Esophagus muscularis mucosa (tissue), 4 donors: ENCODE data around the gene DGKB. TPM values are rescaled to one million over a fixed set of nuclear protein-coding genes. Genes with fewer than 3 reads are reported as not detected.

Experiments
- DNase-seq: peaks from one replicate; pipeline ENCODE4 v3.0.0-alpha.2; 2017; ENCODE audit errors: extremely low spot score
- H3K27ac ChIP-seq, 4 donors: fragments of 200-600 bp; sonication (generic); replicated peaks in 1 of 4; 1 replicate in 3 of 4; 2 replicates in 1 of 4; pipeline ENCODE4 v1.5.1; 2016 to 2019; ENCODE audit warnings: mild to moderate bottlenecking in 1 of 4
- H3K27me3 ChIP-seq, 4 donors: fragments of 200-600 bp; sonication (generic); one replicate each; pipeline versions ENCODE4 v1.5.1 to v1.6.0; 2016 to 2019
- H3K36me3 ChIP-seq, 4 donors: fragments of 200-600 bp; sonication (generic); one replicate each; pipeline ENCODE4 v1.5.1; 2016 to 2019
- H3K4me1 ChIP-seq, 4 donors: fragments of 200-600 bp; sonication (generic); one replicate each; pipeline ENCODE4 v1.5.1; 2016 to 2019
- H3K4me3 ChIP-seq, 4 donors: fragments of 200-600 bp; sonication (generic); 1 replicate in 2 of 4; 2 replicates in 2 of 4; pipeline ENCODE4 v1.5.1; 2016 to 2019; ENCODE audit warnings: mild to moderate bottlenecking in 4 of 4, moderate library complexity in 1 of 4
- H3K9me3 ChIP-seq, 4 donors: fragments of 200-600 bp; sonication (generic); 1 replicate in 3 of 4; 2 replicates in 1 of 4; pipeline ENCODE4 v1.5.1; 2016 to 2019
- EP300 ChIP-seq: sonication (generic); formaldehyde crosslinking; IDR thresholded peaks from one replicate; pipeline ENCODE4 v1.6.1; 2017; ENCODE audit warnings: antibody characterized with exemption
- POLR2A ChIP-seq: fragments of 450-650 bp; IDR thresholded peaks from one replicate; pipeline ENCODE4 v1.6.1; 2017; ENCODE audit warnings: antibody characterized with exemption, moderate library complexity, mild to moderate bottlenecking, low read depth
- POLR2AphosphoS5 ChIP-seq, 2 donors: sonication (generic); formaldehyde crosslinking; IDR thresholded peaks; one replicate each; pipeline ENCODE4 v1.6.1; 2017; ENCODE audit warnings: antibody characterized with exemption in 2 of 2
- WGBS: methylation state at CpG from one replicate; pipeline ENCODE4 v1.1.5; 2018; 5-methylcytosine and 5-hydroxymethylcytosine counted together
- intact Hi-C: fragments of 100-400 bp; cut with DNase I; formaldehyde crosslinking; loops from one replicate; pipeline ENCODE4 v1.15.1; 2023
- total RNA-seq, 4 donors: library from RNA; depleted of rRNA; stranded (reverse); fragments of >200 nt; gene quantifications; one replicate each; pipeline versions ENCODE4 v1.1.0 to v1.2.1, GENCODE V29; 2016
- TF ChIP-seq, protein P1 (sequence below), 3 experiments: fragments of 200-600 bp in 2 of 3; fragments of 450-650 bp in 1 of 3; sonication (generic) in 2 of 3; IDR thresholded peaks; one replicate each; pipeline ENCODE4 v1.5.1; 2017 to 2019; ENCODE audit warnings: antibody characterized with exemption in 3 of 3, mild to moderate bottlenecking in 2 of 3, moderate library complexity in 1 of 3

The DGKB gene
- total RNA-seq, 4 donors from 2014 or later = 10.4 to 18.5 (median 16.0) TPM

DNA sequence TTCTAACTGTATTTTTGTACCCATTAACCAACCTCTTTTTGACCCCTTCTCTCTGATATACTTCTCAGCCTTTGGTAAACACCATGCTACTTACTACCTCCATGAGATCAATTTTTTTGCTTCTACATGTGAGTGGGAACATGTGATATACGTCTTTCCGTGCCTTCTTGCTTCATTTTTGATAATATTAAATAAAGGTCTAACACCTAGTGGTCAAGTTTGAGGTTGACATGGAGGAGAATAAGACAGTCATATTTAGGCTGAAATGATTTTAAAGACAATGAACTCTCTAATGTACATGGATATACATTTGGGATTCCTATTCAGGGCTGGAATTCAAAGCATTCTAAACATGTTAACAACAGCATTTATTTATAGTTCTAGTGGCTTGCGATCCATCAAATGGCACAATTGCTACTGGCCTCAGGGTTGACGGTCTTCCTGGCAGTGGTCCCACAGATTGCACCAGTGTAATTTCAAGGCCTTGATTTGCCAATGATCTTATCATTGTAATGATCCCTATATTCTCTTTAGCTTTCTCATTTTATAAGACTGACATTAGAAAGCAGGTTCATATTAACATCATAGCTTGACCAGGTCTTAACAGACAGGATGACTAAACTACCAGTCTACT, 597.2 kb downstream of the DGKB start:
- 78% methylated on average over 4 of the region's 4 CpGs for WGBS
- intact Hi-C loops = no loop called here
- Histone ChIP-seq H3K4me1 (no peaks in the 10 kb centered on the region), H3K4me3 (no peak overlapping the region), H3K9me3 (no peaks in the 10 kb centered on the region), H3K27ac (no peak overlapping the region), H3K27me3 (no peaks in the 10 kb centered on the region), H3K36me3 (no peaks in the 10 kb centered on the region)
- no peak for DNase-seq
- TF ChIP-seq, protein P1, sequence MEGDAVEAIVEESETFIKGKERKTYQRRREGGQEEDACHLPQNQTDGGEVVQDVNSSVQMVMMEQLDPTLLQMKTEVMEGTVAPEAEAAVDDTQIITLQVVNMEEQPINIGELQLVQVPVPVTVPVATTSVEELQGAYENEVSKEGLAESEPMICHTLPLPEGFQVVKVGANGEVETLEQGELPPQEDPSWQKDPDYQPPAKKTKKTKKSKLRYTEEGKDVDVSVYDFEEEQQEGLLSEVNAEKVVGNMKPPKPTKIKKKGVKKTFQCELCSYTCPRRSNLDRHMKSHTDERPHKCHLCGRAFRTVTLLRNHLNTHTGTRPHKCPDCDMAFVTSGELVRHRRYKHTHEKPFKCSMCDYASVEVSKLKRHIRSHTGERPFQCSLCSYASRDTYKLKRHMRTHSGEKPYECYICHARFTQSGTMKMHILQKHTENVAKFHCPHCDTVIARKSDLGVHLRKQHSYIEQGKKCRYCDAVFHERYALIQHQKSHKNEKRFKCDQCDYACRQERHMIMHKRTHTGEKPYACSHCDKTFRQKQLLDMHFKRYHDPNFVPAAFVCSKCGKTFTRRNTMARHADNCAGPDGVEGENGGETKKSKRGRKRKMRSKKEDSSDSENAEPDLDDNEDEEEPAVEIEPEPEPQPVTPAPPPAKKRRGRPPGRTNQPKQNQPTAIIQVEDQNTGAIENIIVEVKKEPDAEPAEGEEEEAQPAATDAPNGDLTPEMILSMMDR (IDR thresholded peaks at IDR 0.05) = no peak
- TF ChIP-seq POLR2A (no peak), POLR2AphosphoS5 (IDR thresholded peaks at IDR 0.05) (no peak), EP300 (no peak)

DNA sequence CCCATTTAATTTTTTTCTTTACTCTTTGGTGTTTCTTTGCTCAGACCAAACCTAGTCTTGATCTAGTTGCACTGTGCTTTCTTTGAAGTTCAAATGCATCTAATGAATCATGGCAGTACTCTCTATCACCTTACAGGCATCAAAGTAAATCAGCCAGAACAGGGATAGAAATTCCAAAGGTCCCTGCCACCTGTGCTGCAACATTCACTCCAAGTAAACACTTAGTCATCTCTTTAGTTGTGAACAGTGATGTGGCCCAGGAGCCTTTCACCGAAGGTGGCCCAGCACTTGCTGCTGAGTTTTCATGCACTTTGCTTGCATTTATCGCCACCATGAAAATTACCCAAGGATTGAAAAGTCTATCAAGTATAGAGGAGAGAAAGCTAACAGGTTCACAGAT, 599.0 kb downstream of the DGKB start:
- H3K27ac ChIP-seq = no peak overlapping the region
- H3K9me3 ChIP-seq = no peaks in the 10 kb centered on the region
- no peaks in the 10 kb centered on the region for H3K27me3 ChIP-seq
- H3K4me3 ChIP-seq = no peak overlapping the region
- no peak for TF ChIP-seq EP300
- no peak for TF ChIP-seq POLR2A
- no peak for TF ChIP-seq POLR2AphosphoS5 (IDR thresholded peaks at IDR 0.05)
- TF ChIP-seq, protein P1 (IDR thresholded peaks at IDR 0.05) = no peak
- 92% methylated on average over 2 of the region's 2 CpGs for WGBS
- intact Hi-C loops = no loop called here
- no peak for DNase-seq
- no peaks in the 10 kb centered on the region for H3K4me1 ChIP-seq
- H3K36me3 ChIP-seq = no peaks in the 10 kb centered on the region

DNA sequence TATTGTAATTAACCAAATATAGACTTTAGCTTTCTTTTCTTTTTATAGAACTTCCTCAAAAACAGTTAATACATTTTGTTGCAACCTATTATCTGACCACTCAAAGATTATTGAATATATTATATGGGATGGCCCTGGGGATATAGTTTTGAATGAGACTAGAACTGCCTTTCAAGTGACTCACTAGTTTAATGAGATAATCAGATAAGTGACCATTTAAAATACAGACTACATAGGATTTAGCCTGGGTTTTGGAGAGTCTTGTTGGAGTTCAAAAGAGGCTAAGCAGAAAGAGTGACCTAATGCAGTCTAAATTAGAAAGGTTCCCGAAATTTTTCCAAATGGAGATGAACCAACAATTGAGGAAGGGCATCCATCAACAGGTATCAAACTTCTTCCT, 607.9 kb downstream of the DGKB start:
- no peak for DNase-seq
- Histone ChIP-seq H3K4me3 (no peak overlapping the region), H3K36me3 (no peaks in the 10 kb centered on the region), H3K27ac (no peak overlapping the region), H3K4me1 (no peaks in the 10 kb centered on the region), H3K9me3 (no peaks in the 10 kb centered on the region), H3K27me3 (no peaks in the 10 kb centered on the region)
- 82% methylated on average over 1 of the region's 1 CpG for WGBS
- no peak for TF ChIP-seq EP300
- TF ChIP-seq POLR2AphosphoS5 (IDR thresholded peaks at IDR 0.05) = no peak
- no peak for TF ChIP-seq POLR2A
- TF ChIP-seq, protein P1 (IDR thresholded peaks at IDR 0.05) = no peak
- intact Hi-C loops = no loop called here

DNA sequence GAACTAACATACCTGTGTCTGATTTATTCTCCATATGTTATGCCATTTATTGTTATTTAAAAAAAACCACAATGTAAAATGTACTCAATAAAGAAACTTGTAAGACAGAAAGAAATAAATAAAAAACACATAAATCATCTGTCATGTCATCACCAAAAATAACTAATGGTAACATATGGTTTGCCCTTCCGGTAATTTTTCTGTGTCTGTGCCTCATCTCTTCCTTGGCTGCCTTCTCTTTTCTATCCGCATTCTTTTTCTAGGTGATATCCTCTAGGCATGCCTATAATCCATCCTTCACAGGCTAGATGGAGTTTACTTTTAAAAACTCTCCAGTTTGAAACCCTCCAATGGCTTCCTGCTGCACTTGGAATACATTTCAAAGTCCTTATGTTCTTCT, 609.1 kb downstream of the DGKB start:
- TF ChIP-seq POLR2AphosphoS5 (IDR thresholded peaks at IDR 0.05) = no peak
- TF ChIP-seq EP300 = no peak
- TF ChIP-seq, protein P1 (IDR thresholded peaks at IDR 0.05) = no peak
- TF ChIP-seq POLR2A = no peak
- 74% methylated on average over 2 of the region's 2 CpGs for WGBS
- H3K4me1 ChIP-seq = no peaks in the 10 kb centered on the region
- H3K27me3 ChIP-seq = no peaks in the 10 kb centered on the region
- H3K9me3 ChIP-seq = no peaks in the 10 kb centered on the region
- no peaks in the 10 kb centered on the region for H3K36me3 ChIP-seq
- H3K4me3 ChIP-seq = no peak overlapping the region
- no peak for DNase-seq
- H3K27ac ChIP-seq = no peak overlapping the region
- intact Hi-C loops = no loop called here

DNA sequence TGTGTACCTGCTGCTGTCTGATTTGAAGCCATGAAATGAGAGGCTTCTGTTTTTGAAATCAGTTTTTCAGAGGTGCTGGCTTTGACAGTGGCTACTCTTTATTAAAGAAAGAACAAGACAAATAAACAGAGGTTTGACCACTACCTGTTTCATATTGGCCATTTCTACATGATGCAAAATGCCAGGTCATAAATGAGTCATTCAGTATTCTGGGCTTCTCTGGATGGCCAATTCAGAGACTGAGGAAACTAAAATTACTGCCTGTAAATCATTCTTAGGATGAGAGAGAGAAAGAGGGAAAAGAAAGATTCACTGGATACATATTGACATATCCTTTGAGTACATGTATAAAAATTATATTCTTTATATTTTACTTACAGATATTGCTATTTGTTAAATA, 609.8 kb downstream of the DGKB start:
- H3K9me3 ChIP-seq = no peaks in the 10 kb centered on the region
- TF ChIP-seq POLR2AphosphoS5 (IDR thresholded peaks at IDR 0.05) = no peak
- TF ChIP-seq EP300 = no peak
- TF ChIP-seq, protein P1 (IDR thresholded peaks at IDR 0.05) = no peak
- TF ChIP-seq POLR2A = no peak
- H3K36me3 ChIP-seq = no peaks in the 10 kb centered on the region
- H3K27me3 ChIP-seq = no peaks in the 10 kb centered on the region
- no peaks in the 10 kb centered on the region for H3K4me1 ChIP-seq
- intact Hi-C loops = no loop called here
- no peak overlapping the region for H3K27ac ChIP-seq
- no peak overlapping the region for H3K4me3 ChIP-seq
- DNase-seq = no peak
